22Rv1 (cell line): ENCODE data around the gene NAA40.

Source experiments
- ZFX ChIP-seq: fragments of 450-650 bp; IDR thresholded peaks from 2 replicates; pipeline ENCODE4 v1.6.1; 2017; ENCODE audit warnings: antibody characterized with exemption, borderline replicate concordance
- TF ChIP-seq, protein P1 (sequence below): fragments of 450-650 bp; IDR thresholded peaks from 2 replicates; pipeline ENCODE4 v1.5.1; 2017; ENCODE audit warnings: mild to moderate bottlenecking

DNA sequence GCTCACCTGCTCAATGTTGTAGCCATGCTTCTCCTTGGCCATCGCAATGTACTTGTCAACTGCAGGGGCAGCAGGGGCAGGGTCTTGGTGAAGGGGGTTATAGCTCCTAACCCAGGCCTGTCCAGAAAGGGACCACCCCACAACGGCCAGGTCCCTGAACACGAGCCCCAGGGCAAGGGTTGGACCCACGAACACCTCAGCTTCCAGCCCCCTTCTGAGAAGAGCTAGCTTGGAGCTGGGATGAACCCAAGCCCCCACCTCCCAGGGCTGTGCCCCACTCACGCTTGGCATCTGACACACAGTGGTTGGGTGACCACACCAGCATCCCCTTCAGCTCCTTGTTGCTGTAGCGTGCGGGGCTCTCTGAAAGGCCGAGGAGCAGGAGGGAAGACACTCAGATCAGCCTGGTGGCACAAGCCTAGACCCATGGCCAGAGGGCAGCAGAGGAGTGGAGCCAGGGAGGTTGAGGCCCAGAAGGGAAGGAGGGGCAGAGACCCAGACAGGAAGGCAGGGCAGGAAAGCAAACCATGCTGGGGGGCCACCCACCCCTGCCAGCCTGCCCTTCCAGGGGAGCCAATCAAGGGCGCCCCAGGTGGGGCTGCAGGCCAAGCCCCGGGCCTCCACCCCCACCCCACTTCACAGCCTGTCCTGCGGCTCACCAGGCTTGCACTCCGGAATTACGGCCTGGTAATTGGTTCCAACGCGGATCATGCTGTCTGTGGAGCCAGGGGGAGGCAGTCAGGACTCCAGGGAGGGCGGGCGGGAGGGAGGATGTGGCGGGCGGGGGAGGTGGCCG is 23.7 kb upstream of the NAA40 start:
- TF ChIP-seq, protein P1, sequence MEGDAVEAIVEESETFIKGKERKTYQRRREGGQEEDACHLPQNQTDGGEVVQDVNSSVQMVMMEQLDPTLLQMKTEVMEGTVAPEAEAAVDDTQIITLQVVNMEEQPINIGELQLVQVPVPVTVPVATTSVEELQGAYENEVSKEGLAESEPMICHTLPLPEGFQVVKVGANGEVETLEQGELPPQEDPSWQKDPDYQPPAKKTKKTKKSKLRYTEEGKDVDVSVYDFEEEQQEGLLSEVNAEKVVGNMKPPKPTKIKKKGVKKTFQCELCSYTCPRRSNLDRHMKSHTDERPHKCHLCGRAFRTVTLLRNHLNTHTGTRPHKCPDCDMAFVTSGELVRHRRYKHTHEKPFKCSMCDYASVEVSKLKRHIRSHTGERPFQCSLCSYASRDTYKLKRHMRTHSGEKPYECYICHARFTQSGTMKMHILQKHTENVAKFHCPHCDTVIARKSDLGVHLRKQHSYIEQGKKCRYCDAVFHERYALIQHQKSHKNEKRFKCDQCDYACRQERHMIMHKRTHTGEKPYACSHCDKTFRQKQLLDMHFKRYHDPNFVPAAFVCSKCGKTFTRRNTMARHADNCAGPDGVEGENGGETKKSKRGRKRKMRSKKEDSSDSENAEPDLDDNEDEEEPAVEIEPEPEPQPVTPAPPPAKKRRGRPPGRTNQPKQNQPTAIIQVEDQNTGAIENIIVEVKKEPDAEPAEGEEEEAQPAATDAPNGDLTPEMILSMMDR, result no peak
- no peak for TF ChIP-seq ZFX
